Measurements from ENCODE around the gene MYO18B.

Gene MYO18B

GRCh38 chr22:25765801-25766200 lies 23.8 kb downstream of the MYO18B start:
- no peak for DNase-seq (ENCODE audit: low read depth)
- H3K4me3 ChIP-seq (ENCODE audit: low read depth, low read length): no peak overlapping the region

- no peak overlapping the region for H3K4me3 ChIP-seq (ENCODE audit: low read depth, low read length)
- DNase-seq (ENCODE audit: low read depth): no peak
Observed at GRCh38 chr22:25766418-25766817, 24.4 kb downstream of the MYO18B start.

GRCh38 chr22:25770333-25770732 lies 28.3 kb downstream of the MYO18B start:
- DNase-seq (ENCODE audit: low read depth): no peak
- H3K4me3 ChIP-seq (ENCODE audit: low read depth, low read length): no peak overlapping the region

- no peak overlapping the region for H3K4me3 ChIP-seq (ENCODE audit: low read depth, low read length)
- DNase-seq (ENCODE audit: low read depth): no peak
Observed at GRCh38 chr22:25772288-25772687, 30.3 kb downstream of the MYO18B start.

GRCh38 chr22:25774575-25775026 lies 32.6 kb downstream of the MYO18B start:
- DNase-seq (ENCODE audit: low read depth): no peak
- no peak overlapping the region for H3K4me3 ChIP-seq (ENCODE audit: low read depth, low read length)

GRCh38 chr22:25775531-25775930 lies 33.5 kb downstream of the MYO18B start:
- DNase-seq (ENCODE audit: low read depth): no peak
- H3K4me3 ChIP-seq (ENCODE audit: low read depth, low read length): no peak overlapping the region

- DNase-seq (ENCODE audit: low read depth): no peak
- no peak overlapping the region for H3K4me3 ChIP-seq (ENCODE audit: low read depth, low read length)
Observed at GRCh38 chr22:25777411-25777810, 35.4 kb downstream of the MYO18B start.

GRCh38 chr22:25777870-25778269 lies 35.9 kb downstream of the MYO18B start:
- no peak for DNase-seq (ENCODE audit: low read depth)
- H3K4me3 ChIP-seq (ENCODE audit: low read depth, low read length): no peak overlapping the region

GRCh38 chr22:25779426-25779825 lies 37.4 kb downstream of the MYO18B start:
- H3K4me3 ChIP-seq (ENCODE audit: low read depth, low read length): no peak overlapping the region
- no peak for DNase-seq (ENCODE audit: low read depth)

- no peak for DNase-seq (ENCODE audit: low read depth)
- H3K4me3 ChIP-seq (ENCODE audit: low read depth, low read length): no peak overlapping the region
Observed at GRCh38 chr22:25779890-25780289, 37.9 kb downstream of the MYO18B start.

- DNase-seq (ENCODE audit: low read depth): no peak
- no peak overlapping the region for H3K4me3 ChIP-seq (ENCODE audit: low read depth, low read length)
Observed at GRCh38 chr22:25780673-25781072, 38.7 kb downstream of the MYO18B start.

- no peak for DNase-seq (ENCODE audit: low read depth)
- H3K4me3 ChIP-seq (ENCODE audit: low read depth, low read length): no peak overlapping the region
Observed at GRCh38 chr22:25781801-25782200, 39.8 kb downstream of the MYO18B start.

- no peak overlapping the region for H3K4me3 ChIP-seq (ENCODE audit: low read depth, low read length)
- no peak for DNase-seq (ENCODE audit: low read depth)
Observed at GRCh38 chr22:25782831-25783230, 40.8 kb downstream of the MYO18B start.

GRCh38 chr22:25783856-25784255 lies 41.9 kb downstream of the MYO18B start:
- no peak for DNase-seq (ENCODE audit: low read depth)
- no peak overlapping the region for H3K4me3 ChIP-seq (ENCODE audit: low read depth, low read length)

- DNase-seq (ENCODE audit: low read depth): no peak
- no peak overlapping the region for H3K4me3 ChIP-seq (ENCODE audit: low read depth, low read length)
Observed at GRCh38 chr22:25786165-25786564, 44.2 kb downstream of the MYO18B start.

- H3K4me3 ChIP-seq (ENCODE audit: low read depth, low read length): no peak overlapping the region
- no peak for DNase-seq (ENCODE audit: low read depth)
Observed at GRCh38 chr22:25791556-25791955, 49.6 kb downstream of the MYO18B start.

- DNase-seq (ENCODE audit: low read depth): no peak
- H3K4me3 ChIP-seq (ENCODE audit: low read depth, low read length): no peak overlapping the region
Observed at GRCh38 chr22:25795478-25795877, 53.5 kb downstream of the MYO18B start.

GRCh38 chr22:25797498-25798290 lies 55.7 kb downstream of the MYO18B start:
- no peak for DNase-seq (ENCODE audit: low read depth)
- H3K4me3 ChIP-seq (ENCODE audit: low read depth, low read length): no peak overlapping the region

- H3K4me3 ChIP-seq (ENCODE audit: low read depth, low read length): no peak overlapping the region
- no peak for DNase-seq (ENCODE audit: low read depth)
Observed at GRCh38 chr22:25800766-25801165, 58.8 kb downstream of the MYO18B start.

- no peak overlapping the region for H3K4me3 ChIP-seq (ENCODE audit: low read depth, low read length)
- no peak for DNase-seq (ENCODE audit: low read depth)
Observed at GRCh38 chr22:25802018-25802417, 60.0 kb downstream of the MYO18B start.

GRCh38 chr22:25804676-25805075 lies 62.7 kb downstream of the MYO18B start:
- DNase-seq (ENCODE audit: low read depth): no peak
- no peak overlapping the region for H3K4me3 ChIP-seq (ENCODE audit: low read depth, low read length)
